IMR-90 (cell line): ENCODE results near the gene ACOX3. TPM values are rescaled to one million over a fixed set of nuclear protein-coding genes. Genes with fewer than 3 reads are reported as not detected.

Experiments used
- ATAC-seq: fragments of 200-7000 bp; cut with Tn5 transposase; 2 replicates; pipeline ENCODE4 v1.9.1; 2020; ENCODE audit warnings: low read depth, mild to moderate bottlenecking, moderate library complexity
- BruUV-seq: library from RNA; stranded (reverse); fragments of 400-500 nt; replicated peaks from 2 replicates; lab custom pipeline; 2021; lab: Mats Ljungman, UMichigan
- CTCF ChIA-PET: fragments of 300-600 bp; formaldehyde crosslinking; extraction: SDS; loops from one replicate; lab custom pipeline; 2021; ENCODE audit warnings: antibody characterized with exemption; lab: Yijun Ruan, JAX
- POLR2A ChIA-PET: fragments of 300-600 bp; sonication (Branson Sonifier 250); formaldehyde crosslinking; loops from one replicate; lab custom pipeline; 2022; ENCODE audit warnings: antibody characterized with exemption; ENCODE audit not compliant: unreplicated experiment; lab: Charles Lee
- DNase-seq: peaks from one replicate; pipeline ENCODE4 v3.0.0; 2013
- H2AFZ ChIP-seq: replicated peaks from 2 replicates; pipeline ENCODE3; 2013; ENCODE audit warnings: low read length, mild to moderate bottlenecking; ENCODE audit not compliant: poor library complexity
- H2AK5ac ChIP-seq: 2 replicates; pipeline ENCODE4 v1.6.1; 2013; ENCODE audit warnings: low read depth, low read length, inconsistent platforms
- H2AK9ac ChIP-seq: replicated peaks from 2 replicates; pipeline ENCODE3; 2013; ENCODE audit warnings: mild to moderate bottlenecking, low read depth, low read length, moderate library complexity; ENCODE audit not compliant: poor library complexity
- H2BK120ac ChIP-seq: 2 replicates; pipeline ENCODE4 v1.6.1; 2013; ENCODE audit warnings: low read depth, low read length, inconsistent platforms
- H2BK15ac ChIP-seq: 3 replicates; pipeline ENCODE4 v1.6.1; 2013; ENCODE audit warnings: low read depth, low read length, inconsistent platforms
- H2BK20ac ChIP-seq: 2 replicates; pipeline ENCODE4 v1.6.1; 2013; ENCODE audit warnings: low read depth, mild to moderate bottlenecking, inconsistent platforms, low read length, moderate library complexity
- H2BK5ac ChIP-seq: 2 replicates; pipeline ENCODE4 v1.6.1; 2013; ENCODE audit warnings: mild to moderate bottlenecking, low read depth, low read length, inconsistent platforms; ENCODE audit not compliant: poor library complexity, severe bottlenecking
- H3K14ac ChIP-seq: replicated peaks from 2 replicates; pipeline ENCODE4 v1.6.1; 2013; ENCODE audit warnings: low read depth, low read length, inconsistent platforms
- H3K18ac ChIP-seq: 2 replicates; pipeline ENCODE4 v1.6.1; 2013; ENCODE audit warnings: low read depth, low read length, control low read depth
- H3K23ac ChIP-seq: 2 replicates; pipeline ENCODE4 v1.6.1; 2013; ENCODE audit warnings: low read depth, low read length, inconsistent platforms
- H3K27ac ChIP-seq: 2 replicates; pipeline ENCODE4 v1.5.1; 2013; ENCODE audit warnings: mild to moderate bottlenecking, control low read depth, low read length; ENCODE audit not compliant: insufficient read depth
- H3K27me3 ChIP-seq: 2 replicates; pipeline ENCODE4 v1.6.1; 2013; ENCODE audit warnings: low read length; ENCODE audit not compliant: control insufficient read depth, insufficient read depth
- H3K36me3 ChIP-seq: 2 replicates; pipeline ENCODE4 v1.6.1; 2013; ENCODE audit warnings: low read length, mixed read lengths; ENCODE audit not compliant: control insufficient read depth, insufficient read depth
- H3K4ac ChIP-seq: 2 replicates; pipeline ENCODE4 v1.6.1; 2013; ENCODE audit warnings: low read depth, low read length, inconsistent platforms
- H3K4me1 ChIP-seq: 2 replicates; pipeline ENCODE4 v1.6.1; 2013; ENCODE audit warnings: low read length, mixed read lengths; ENCODE audit not compliant: control insufficient read depth, insufficient read depth
- H3K4me2 ChIP-seq: 2 replicates; pipeline ENCODE4 v1.6.1; 2013; ENCODE audit warnings: low read depth, mild to moderate bottlenecking, control low read depth, low read length, moderate library complexity
- H3K4me3 ChIP-seq: 2 replicates; pipeline ENCODE4 v1.5.1; 2013; ENCODE audit warnings: low read depth, mild to moderate bottlenecking, control low read depth, low read length, moderate library complexity; ENCODE audit not compliant: insufficient read depth
- H3K56ac ChIP-seq: 2 replicates; pipeline ENCODE4 v1.6.1; 2013; ENCODE audit warnings: low read length, inconsistent platforms; ENCODE audit not compliant: insufficient read depth; ENCODE audit errors: extremely low read depth
- H3K79me1 ChIP-seq, 2 experiments: 2 replicates each; pipeline ENCODE4 v1.6.1; 2013; ENCODE audit warnings: low read length in 2 of 2, inconsistent platforms in 1 of 2, low read depth in 1 of 2
- H3K9ac ChIP-seq: 2 replicates; pipeline ENCODE4 v1.6.1; 2013; ENCODE audit warnings: low read depth, low read length, control low read depth
- H3K9me1 ChIP-seq: 2 replicates; pipeline ENCODE4 v1.6.1; 2013; ENCODE audit warnings: low read length, inconsistent platforms; ENCODE audit not compliant: insufficient read depth
- H3K9me3 ChIP-seq: 2 replicates; pipeline ENCODE4 v1.6.1; 2013; ENCODE audit warnings: low read length; ENCODE audit not compliant: control insufficient read depth, insufficient read depth
- H4K20me1 ChIP-seq: 2 replicates; pipeline ENCODE4 v1.6.1; 2013; ENCODE audit warnings: low read length, inconsistent platforms; ENCODE audit not compliant: insufficient read depth
- H4K5ac ChIP-seq: 2 replicates; pipeline ENCODE4 v1.6.1; 2013; ENCODE audit warnings: mild to moderate bottlenecking, low read depth, low read length, control low read depth
- H4K8ac ChIP-seq, 2 experiments: 2 replicates each; pipeline ENCODE4 v1.6.1; 2013; ENCODE audit warnings: low read depth in 2 of 2, low read length in 2 of 2, control low read depth in 1 of 2, inconsistent platforms in 1 of 2
- H4K91ac ChIP-seq: 2 replicates; pipeline ENCODE4 v1.6.1; 2013; ENCODE audit warnings: low read depth, low read length, inconsistent platforms; ENCODE audit not compliant: insufficient read depth
- BHLHE40 ChIP-seq: fragments of 150-350 bp; IDR thresholded peaks from 2 replicates; pipeline ENCODE4 v1.6.1; 2016; ENCODE audit warnings: mild to moderate bottlenecking, low read depth, low read length
- CEBPB ChIP-seq: IDR thresholded peaks from 2 replicates; pipeline ENCODE4 v1.6.1; 2012; ENCODE audit warnings: low read depth, low read length, improper control_type of control experiment
- CHD1 ChIP-seq: IDR thresholded peaks from 2 replicates; pipeline ENCODE4 v1.6.1; 2012; ENCODE audit warnings: low read depth, low read length, improper control_type of control experiment
- FOS ChIP-seq: fragments of 150-350 bp; IDR thresholded peaks from 2 replicates; pipeline ENCODE4 v1.6.1; 2016; ENCODE audit warnings: low read depth, low read length
- MAFK ChIP-seq: IDR thresholded peaks from 2 replicates; pipeline ENCODE4 v1.6.1; 2012; ENCODE audit warnings: low read depth, low read length, improper control_type of control experiment
- MAZ ChIP-seq: IDR thresholded peaks from 2 replicates; pipeline ENCODE4 v1.6.1; 2012; ENCODE audit warnings: low read depth, mild to moderate bottlenecking, low read length, improper control_type of control experiment, moderate library complexity, borderline replicate concordance
- MXI1 ChIP-seq: IDR thresholded peaks from 2 replicates; pipeline ENCODE4 v1.6.1; 2012; ENCODE audit warnings: low read depth, mild to moderate bottlenecking, low read length, moderate library complexity, borderline replicate concordance
- NFE2L2 ChIP-seq: fragments of 150-350 bp; IDR thresholded peaks from 2 replicates; pipeline ENCODE4 v1.6.1; 2016; ENCODE audit warnings: low read depth, mild to moderate bottlenecking, low read length
- POLR2A ChIP-seq: IDR thresholded peaks from 2 replicates; pipeline ENCODE4 v1.6.1; 2012; ENCODE audit warnings: mild to moderate bottlenecking, low read depth, low read length
- RAD21 ChIP-seq: IDR thresholded peaks from 2 replicates; pipeline ENCODE4 v1.6.1; 2012; ENCODE audit warnings: low read length, improper control_type of control experiment
- RCOR1 ChIP-seq: IDR thresholded peaks from 2 replicates; pipeline ENCODE4 v1.6.1; 2012; ENCODE audit warnings: mild to moderate bottlenecking, low read length, improper control_type of control experiment; ENCODE audit not compliant: insufficient replicate concordance
- RFX5 ChIP-seq: IDR thresholded peaks from 2 replicates; pipeline ENCODE4 v1.8.0; 2012; ENCODE audit warnings: low read depth, mild to moderate bottlenecking, low read length, moderate library complexity
- SMC3 ChIP-seq: fragments of 150-350 bp; IDR thresholded peaks from 2 replicates; pipeline ENCODE4 v1.6.1; 2016; ENCODE audit warnings: low read depth, mild to moderate bottlenecking, antibody characterized with exemption, low read length, moderate library complexity
- WGBS, 2 experiments: methylation state at CpG; one replicate each; pipeline versions ENCODE4 v1.1.5 to v1.1.7; 2013; ENCODE audit warnings: missing lambda C conversion rate in 2 of 2; ENCODE audit not compliant: insufficient read length in 1 of 2; ENCODE audit errors: extremely low coverage in 2 of 2; 5-methylcytosine and 5-hydroxymethylcytosine counted together
- dilution Hi-C: fragments of 300-500 bp; cut with HindIII; formaldehyde crosslinking; loops from one replicate; pipeline ENCODE4 v1.14.3; 2018; ENCODE audit warnings: low sequenced_read_pairs; ENCODE audit not compliant: unreplicated experiment
- in situ Hi-C: fragments of 300-500 bp; cut with MboI; formaldehyde crosslinking; loops from 3 replicates; pipeline ENCODE4 v1.14.3; 2019; ENCODE audit warnings: low sequenced_read_pairs, inconsistent platforms, mixed read lengths
- intact Hi-C: fragments of 100-400 bp; cut with micrococcal nuclease; formaldehyde crosslinking; loops from 2 replicates; pipeline ENCODE4 v1.10.0; 2022
- polyA plus RNA-seq, 3 experiments: library from polyadenylated mRNA; depleted of rRNA; stranded (reverse); fragments of >200 nt; gene quantifications; 2 replicates each; pipeline ENCODE4 v1.2.3, GENCODE V29; 2012; ENCODE audit warnings: low replicate concordance in 1 of 3
- total RNA-seq: library from RNA; depleted of rRNA; stranded (reverse); fragments of >200 nt; gene quantifications from 2 replicates; pipeline ENCODE4 v1.2.3, GENCODE V29; 2012
- TF ChIP-seq, protein P1 (sequence below): conservative IDR thresholded peaks from 2 replicates; pipeline ENCODE4 v1.5.1; 2012; ENCODE audit warnings: mild to moderate bottlenecking, low read depth, low read length, improper control_type of control experiment
- TF ChIP-seq, protein P2 (sequence below): fragments of 150-350 bp; IDR thresholded peaks from 2 replicates; pipeline ENCODE4 v1.6.1; 2016; ENCODE audit warnings: low read depth, mild to moderate bottlenecking, low read length, moderate library complexity, borderline replicate concordance
- TF ChIP-seq, protein P3 (sequence below): fragments of 150-350 bp; IDR thresholded peaks from 2 replicates; pipeline ENCODE4 v1.6.1; 2017; ENCODE audit warnings: mild to moderate bottlenecking, antibody characterized with exemption, low read length, low read depth

Gene ACOX3
- total and polyA plus RNA-seq, 2 of the 4 experiments (the other 2 are of a cell fraction): 15.2 to 25.8 TPM

DNA sequence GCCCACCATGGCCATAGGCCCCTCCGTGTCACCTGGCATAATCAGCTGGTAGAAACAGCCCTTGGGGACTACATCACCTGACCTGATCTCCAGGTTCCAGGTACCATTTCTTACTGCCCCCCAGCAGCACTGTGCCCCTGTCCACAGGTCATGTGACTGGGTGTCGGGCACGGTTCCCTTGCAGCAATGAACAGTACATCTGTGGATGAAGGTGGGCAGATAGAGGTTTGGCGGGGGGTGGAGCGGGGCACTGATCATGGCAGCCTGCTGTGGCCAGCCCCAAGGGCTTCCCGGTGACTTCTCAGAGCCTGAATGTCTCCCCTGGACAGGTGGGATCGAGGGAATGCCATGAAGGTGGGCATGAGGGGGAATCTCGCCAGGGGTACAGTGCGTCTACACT, 37.8 kb upstream of the ACOX3 start:
- no peak overlapping the region for H2BK20ac ChIP-seq
- intact Hi-C loops (no loop called here), dilution Hi-C loops (no loop called here), in situ Hi-C loops (no loop called here)
- no peak for DNase-seq
- no peak overlapping the region for H3K4ac ChIP-seq
- no peak overlapping the region for H2BK15ac ChIP-seq
- no peak overlapping the region for H3K9ac ChIP-seq
- H3K18ac ChIP-seq: no peak overlapping the region
- 96% methylated on average over 3 of the region's 9 CpGs; no CpG with 5 or more reads in 1 of the 2 experiments for WGBS, 2 experiments
- no TSS peak for BruUV-seq
- H3K9me3 ChIP-seq: no peaks in the 10 kb centered on the region
- POLR2A ChIA-PET: no interaction called here
- CTCF ChIA-PET: no interaction called here
- 0 out of 2 replicates have a peak, but pooled peaks cover 2% of the 10 kb centered on the region for H3K27me3 ChIP-seq
- no peak overlapping the region for H2BK120ac ChIP-seq
- H3K4me1 ChIP-seq: peaks cover 8% of the 10 kb centered on the region
- H2AK5ac ChIP-seq: no peak overlapping the region
- H3K9me1 ChIP-seq: peaks cover 10% of the 10 kb centered on the region; the same call in 1 of the 2 replicates
- no peak overlapping the region for H3K14ac ChIP-seq
- H2AFZ ChIP-seq: peak overlapping the region; percentile 48
- no peak overlapping the region for H4K8ac ChIP-seq
- peaks cover 18% of the 10 kb centered on the region for H4K20me1 ChIP-seq
- no peak overlapping the region for H3K4me2 ChIP-seq
- H4K5ac ChIP-seq: no peak overlapping the region
- H2AK9ac ChIP-seq: no peak overlapping the region
- H2BK5ac ChIP-seq: no peak overlapping the region
- no peak overlapping the region for H4K91ac ChIP-seq
- H3K79me1 ChIP-seq: peaks cover 0 to 5% of the 10 kb centered on the region in 2 experiments; a peak in 1 of 4 replicates
- no peak overlapping the region for H3K56ac ChIP-seq
- peaks cover 14% of the 10 kb centered on the region for H3K36me3 ChIP-seq
- H3K4me3 ChIP-seq: no peak overlapping the region
- TF ChIP-seq BHLHE40 (no peak), RAD21 (no peak), POLR2A (no peak), MAFK (no peak), MXI1 (no peak), NFE2L2 (no peak), FOS (no peak), SMC3 (no peak), CEBPB (no peak), RFX5 (no peak), MAZ (no peak), CHD1 (no peak), RCOR1 (no peak)
- TF ChIP-seq, protein P1, sequence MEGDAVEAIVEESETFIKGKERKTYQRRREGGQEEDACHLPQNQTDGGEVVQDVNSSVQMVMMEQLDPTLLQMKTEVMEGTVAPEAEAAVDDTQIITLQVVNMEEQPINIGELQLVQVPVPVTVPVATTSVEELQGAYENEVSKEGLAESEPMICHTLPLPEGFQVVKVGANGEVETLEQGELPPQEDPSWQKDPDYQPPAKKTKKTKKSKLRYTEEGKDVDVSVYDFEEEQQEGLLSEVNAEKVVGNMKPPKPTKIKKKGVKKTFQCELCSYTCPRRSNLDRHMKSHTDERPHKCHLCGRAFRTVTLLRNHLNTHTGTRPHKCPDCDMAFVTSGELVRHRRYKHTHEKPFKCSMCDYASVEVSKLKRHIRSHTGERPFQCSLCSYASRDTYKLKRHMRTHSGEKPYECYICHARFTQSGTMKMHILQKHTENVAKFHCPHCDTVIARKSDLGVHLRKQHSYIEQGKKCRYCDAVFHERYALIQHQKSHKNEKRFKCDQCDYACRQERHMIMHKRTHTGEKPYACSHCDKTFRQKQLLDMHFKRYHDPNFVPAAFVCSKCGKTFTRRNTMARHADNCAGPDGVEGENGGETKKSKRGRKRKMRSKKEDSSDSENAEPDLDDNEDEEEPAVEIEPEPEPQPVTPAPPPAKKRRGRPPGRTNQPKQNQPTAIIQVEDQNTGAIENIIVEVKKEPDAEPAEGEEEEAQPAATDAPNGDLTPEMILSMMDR: no peak
- TF ChIP-seq, protein P2, sequence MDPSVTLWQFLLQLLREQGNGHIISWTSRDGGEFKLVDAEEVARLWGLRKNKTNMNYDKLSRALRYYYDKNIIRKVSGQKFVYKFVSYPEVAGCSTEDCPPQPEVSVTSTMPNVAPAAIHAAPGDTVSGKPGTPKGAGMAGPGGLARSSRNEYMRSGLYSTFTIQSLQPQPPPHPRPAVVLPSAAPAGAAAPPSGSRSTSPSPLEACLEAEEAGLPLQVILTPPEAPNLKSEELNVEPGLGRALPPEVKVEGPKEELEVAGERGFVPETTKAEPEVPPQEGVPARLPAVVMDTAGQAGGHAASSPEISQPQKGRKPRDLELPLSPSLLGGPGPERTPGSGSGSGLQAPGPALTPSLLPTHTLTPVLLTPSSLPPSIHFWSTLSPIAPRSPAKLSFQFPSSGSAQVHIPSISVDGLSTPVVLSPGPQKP: no peak
- TF ChIP-seq, protein P3, sequence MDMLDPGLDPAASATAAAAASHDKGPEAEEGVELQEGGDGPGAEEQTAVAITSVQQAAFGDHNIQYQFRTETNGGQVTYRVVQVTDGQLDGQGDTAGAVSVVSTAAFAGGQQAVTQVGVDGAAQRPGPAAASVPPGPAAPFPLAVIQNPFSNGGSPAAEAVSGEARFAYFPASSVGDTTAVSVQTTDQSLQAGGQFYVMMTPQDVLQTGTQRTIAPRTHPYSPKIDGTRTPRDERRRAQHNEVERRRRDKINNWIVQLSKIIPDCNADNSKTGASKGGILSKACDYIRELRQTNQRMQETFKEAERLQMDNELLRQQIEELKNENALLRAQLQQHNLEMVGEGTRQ: no peak
- no peak for ATAC-seq
- no peak overlapping the region for H3K27ac ChIP-seq
- no peak overlapping the region for H3K23ac ChIP-seq
